PC-3 (cell line): ENCODE results near the gene COL5A2. TPM values are rescaled to one million over a fixed set of nuclear protein-coding genes. Genes with fewer than 3 reads are reported as not detected.

Experiments
- ATAC-seq: fragments of 200-7000 bp; cut with Tn5 transposase; 2 replicates; pipeline ENCODE4 v1.9.1; 2020; ENCODE audit warnings: mild to moderate bottlenecking, moderate library complexity
- BruUV-seq: library from RNA; stranded (reverse); fragments of 400-500 nt; replicated peaks from 2 replicates; lab custom pipeline; 2021; lab: Mats Ljungman, UMichigan
- CTCF ChIA-PET: fragments of 300-600 bp; sonication (Branson Sonifier 250); formaldehyde crosslinking; loops from one replicate; lab custom pipeline; 2022; ENCODE audit warnings: antibody characterized with exemption; lab: Charles Lee
- POLR2A ChIA-PET: fragments of 300-600 bp; sonication (Branson Sonifier 250); formaldehyde crosslinking; loops from one replicate; lab custom pipeline; 2022; ENCODE audit warnings: antibody characterized with exemption; ENCODE audit not compliant: unreplicated experiment; lab: Charles Lee
- DNase-seq: peaks from one replicate; pipeline ENCODE4 v3.0.0-alpha.2; 2015
- H2AFZ ChIP-seq: fragments of 300-600 bp; sonication (generic); 2 replicates; pipeline ENCODE4 v1.6.0; 2016; ENCODE audit warnings: antibody characterized with exemption, low read length
- H3F3A ChIP-seq: fragments of 300-600 bp; sonication (generic); one replicate; pipeline ENCODE4 v1.6.0; 2017; ENCODE audit warnings: antibody characterized with exemption, low read length, control low read depth, mild to moderate bottlenecking; ENCODE audit not compliant: unreplicated experiment
- H3K27ac ChIP-seq: fragments of 300-600 bp; sonication (generic); 2 replicates; pipeline ENCODE4 v1.5.1; 2016; ENCODE audit warnings: mild to moderate bottlenecking, low read length
- H3K27me3 ChIP-seq: fragments of 300-600 bp; sonication (generic); 2 replicates; pipeline ENCODE4 v1.6.1; 2016; ENCODE audit warnings: low read length, mixed read lengths
- H3K36me3 ChIP-seq: fragments of 300-600 bp; sonication (generic); 2 replicates; pipeline ENCODE4 v1.6.1; 2016; ENCODE audit warnings: low read depth, mixed run types, low read length, mixed read lengths
- H3K4me1 ChIP-seq: fragments of 300-600 bp; sonication (generic); 2 replicates; pipeline ENCODE4 v1.5.1; 2016; ENCODE audit warnings: low read length; ENCODE audit not compliant: insufficient read depth
- H3K4me2 ChIP-seq: fragments of 300-600 bp; sonication (generic); 2 replicates; pipeline ENCODE4 v1.6.0; 2016; ENCODE audit warnings: low read length
- H3K4me3 ChIP-seq: fragments of 300-600 bp; sonication (generic); 2 replicates; pipeline ENCODE4 v1.5.1; 2016; ENCODE audit warnings: mild to moderate bottlenecking, low read length, mixed read lengths
- H3K79me2 ChIP-seq: fragments of 300-600 bp; sonication (generic); 2 replicates; pipeline ENCODE4 v1.6.1; 2017; ENCODE audit warnings: low read length, mixed read lengths
- H3K9ac ChIP-seq: fragments of 300-600 bp; sonication (generic); 2 replicates; pipeline ENCODE4 v1.6.0; 2016; ENCODE audit warnings: mild to moderate bottlenecking, low read length
- H3K9me2 ChIP-seq: fragments of 300-600 bp; sonication (generic); replicated peaks from 2 replicates; pipeline ENCODE4 v1.6.1; 2016; ENCODE audit warnings: mixed run types, low read length, mixed read lengths
- H3K9me3 ChIP-seq: fragments of 300-600 bp; sonication (generic); 2 replicates; pipeline ENCODE4 v1.6.1; 2016; ENCODE audit warnings: low read length, mixed read lengths
- H4K20me1 ChIP-seq: fragments of 300-600 bp; sonication (generic); 2 replicates; pipeline ENCODE4 v1.6.1; 2016; ENCODE audit warnings: low read length, mixed read lengths
- CTCF ChIP-seq: fragments of 300-600 bp; sonication (generic); conservative IDR thresholded peaks from 2 replicates; pipeline ENCODE4 v1.5.1; 2017; ENCODE audit warnings: antibody characterized with exemption, low read depth, mild to moderate bottlenecking, low read length
- EZH2 ChIP-seq: fragments of 300-600 bp; sonication (generic); IDR thresholded peaks from one replicate; pipeline ENCODE4 v1.6.1; 2017; ENCODE audit warnings: antibody characterized with exemption, mild to moderate bottlenecking, low read length; ENCODE audit not compliant: unreplicated experiment
- EZH2phosphoT487 ChIP-seq: fragments of 300-600 bp; sonication (generic); IDR thresholded peaks from 2 replicates; pipeline ENCODE4 v1.6.1; 2018; ENCODE audit warnings: mild to moderate bottlenecking, antibody characterized with exemption, low read length, borderline replicate concordance
- intact Hi-C: fragments of 100-400 bp; cut with micrococcal nuclease; formaldehyde crosslinking; loops from 2 replicates; pipeline ENCODE4 v1.9.0; 2023
- total RNA-seq: library from RNA; depleted of rRNA; stranded (reverse); fragments of >200 nt; gene quantifications from 2 replicates; pipeline ENCODE4 v1.2.3, GENCODE V29; 2014

The COL5A2 gene
- total RNA-seq, 1 experiment from 2014 or later, result 56.2 TPM

- BruUV-seq, result no TSS peak
- Histone ChIP-seq H3K9me2 (no peaks in the 10 kb centered on the region), H2AFZ (no peak overlapping the region), H3K4me2 (peak overlapping the region; percentile 18; the same call in 1 of the 2 replicates), H3K4me3 (no peak overlapping the region), H3K36me3 (no peaks in the 10 kb centered on the region), H3F3A (no peaks in the 10 kb centered on the region), H3K27me3 (no peaks in the 10 kb centered on the region), H3K9me3 (no peaks in the 10 kb centered on the region), H4K20me1 (no peaks in the 10 kb centered on the region), H3K4me1 (peaks cover 26% of the 10 kb centered on the region), H3K9ac (no peak overlapping the region), H3K27ac (no peak overlapping the region), H3K79me2 (no peaks in the 10 kb centered on the region)
- POLR2A ChIA-PET, result interaction anchor here (0.5 kb wide), 1 partner anchor 41 kb away, joined by 4 read pairs; no protein-coding TSS in a partner anchor
- ATAC-seq (peak; percentile 83), DNase-seq (peak; percentile 70)
- CTCF ChIA-PET, result no interaction called here
- intact Hi-C loops, result loop anchor here (5.0 kb wide), 1 partner anchor 37 kb away; no protein-coding TSS in a partner anchor
- TF ChIP-seq EZH2 (no peak), CTCF (no peak), EZH2phosphoT487 (no peak)
Measured at GRCh38 chr2:189164746-189165145, 14.8 kb downstream of the COL5A2 start.

DNA sequence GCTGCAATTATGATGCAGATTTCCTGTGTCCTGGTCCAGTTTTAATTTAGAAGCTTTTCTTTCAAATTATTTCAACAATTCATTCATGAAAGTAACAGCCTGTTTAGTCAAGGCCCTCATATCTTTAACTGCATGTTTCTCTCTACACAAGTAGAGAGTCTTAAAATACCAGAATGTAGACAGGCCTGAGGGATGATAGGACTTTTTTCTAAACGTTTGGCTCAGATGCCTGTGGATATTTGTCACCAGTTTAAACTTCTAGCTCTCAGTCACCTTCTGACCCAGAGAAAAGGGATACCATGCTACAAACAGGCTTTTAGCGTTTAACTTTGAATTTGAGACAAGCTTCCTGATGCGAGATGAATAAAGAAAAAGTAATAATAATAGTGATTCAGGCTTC lies 15.7 kb downstream of the COL5A2 start:
- Histone ChIP-seq H4K20me1 (no peaks in the 10 kb centered on the region), H3K9me2 (no peaks in the 10 kb centered on the region), H3K9me3 (no peaks in the 10 kb centered on the region), H3K4me3 (no peak overlapping the region), H3K79me2 (no peaks in the 10 kb centered on the region), H3K36me3 (no peaks in the 10 kb centered on the region), H2AFZ (peak overlapping the region; percentile 51; the same call in 1 of the 2 replicates), H3K4me2 (peak overlapping the region; percentile 18), H3K27me3 (no peaks in the 10 kb centered on the region), H3K9ac (no peak overlapping the region), H3K27ac (peak overlapping the region; percentile 4), H3F3A (no peaks in the 10 kb centered on the region), H3K4me1 (peaks cover 26% of the 10 kb centered on the region)
- intact Hi-C loops, result loop anchor here (5.0 kb wide), 1 partner anchor 37 kb away; no protein-coding TSS in a partner anchor
- BruUV-seq, result no TSS peak
- TF ChIP-seq EZH2, result no peak
- ChIA-PET POLR2A (no interaction called here), CTCF (no interaction called here)
- peak; percentile 39; the same call in 1 of the 2 replicates for ATAC-seq
- peak; percentile 51 for DNase-seq

DNA sequence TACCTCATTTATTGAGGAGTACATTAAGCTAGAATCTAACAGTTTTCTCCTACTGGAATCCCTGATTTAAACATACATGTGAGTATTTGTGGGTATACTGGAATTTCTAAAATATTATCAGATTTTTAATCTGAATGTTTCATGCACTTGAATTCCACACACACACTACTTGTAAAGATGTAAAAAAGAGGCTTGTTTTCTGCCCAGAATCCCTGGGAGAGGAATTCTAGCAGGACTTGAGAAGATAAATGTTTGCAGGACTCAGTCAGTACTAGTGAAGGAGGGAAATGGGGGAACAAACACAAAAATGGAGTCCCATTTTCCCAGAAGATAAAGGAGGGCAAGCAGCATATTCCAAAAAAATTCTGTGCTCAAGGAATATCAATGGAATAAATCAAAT lies 17.0 kb downstream of the COL5A2 start:
- intact Hi-C loops, result loop anchor here (5.0 kb wide), 1 partner anchor 35 kb away; no protein-coding TSS in a partner anchor
- no peaks in the 10 kb centered on the region for H3K9me2 ChIP-seq
- H3K9ac ChIP-seq, result no peak overlapping the region
- H2AFZ ChIP-seq, result no peak overlapping the region
- ATAC-seq (no peak), DNase-seq (no peak)
- ChIA-PET CTCF (no interaction called here), POLR2A (no interaction called here)
- H3K4me2 ChIP-seq, result no peak overlapping the region
- H3K27ac ChIP-seq, result no peak overlapping the region
- no TSS peak for BruUV-seq
- TF ChIP-seq EZH2 (no peak), CTCF (no peak), EZH2phosphoT487 (no peak)
- no peaks in the 10 kb centered on the region for H3K9me3 ChIP-seq
- no peaks in the 10 kb centered on the region for H3K27me3 ChIP-seq
- no peak overlapping the region for H3K4me3 ChIP-seq
- no peaks in the 10 kb centered on the region for H3F3A ChIP-seq
- no peaks in the 10 kb centered on the region for H3K36me3 ChIP-seq
- H3K4me1 ChIP-seq, result peaks cover 29% of the 10 kb centered on the region
- no peaks in the 10 kb centered on the region for H4K20me1 ChIP-seq
- H3K79me2 ChIP-seq, result no peaks in the 10 kb centered on the region
